Karpas-422 (cell line): ENCODE results near the gene CDO1. TPM values are rescaled to one million over a fixed set of nuclear protein-coding genes. Genes with fewer than 3 reads are reported as not detected.
"Not testable (repeated sequence)": the region's sequence is repeated elsewhere in the genome, so short reads cannot be mapped to it uniquely, and the experiment has no call there.

Experiments used
- DNase-seq: peaks from one replicate; pipeline ENCODE4 v3.0.0-alpha.2; 2015
- H2AFZ ChIP-seq: fragments of 200-600 bp; sonication (generic); 2 replicates; pipeline ENCODE4 v1.6.1; 2014; ENCODE audit warnings: antibody characterized with exemption, low read length, mixed read lengths
- H3K27ac ChIP-seq: fragments of 200-600 bp; sonication (generic); 2 replicates; pipeline ENCODE4 v1.5.1; 2014; ENCODE audit warnings: mild to moderate bottlenecking, low read length, moderate library complexity
- H3K27me3 ChIP-seq: fragments of 200-600 bp; sonication (generic); 2 replicates; pipeline ENCODE4 v1.6.1; 2014; ENCODE audit warnings: low read length, mixed read lengths
- H3K36me3 ChIP-seq: fragments of 200-600 bp; sonication (generic); 2 replicates; pipeline ENCODE4 v1.6.1; 2014; ENCODE audit warnings: low read length, mixed read lengths; ENCODE audit not compliant: insufficient read depth
- H3K4me1 ChIP-seq: fragments of 200-600 bp; sonication (generic); 2 replicates; pipeline ENCODE4 v1.6.1; 2014; ENCODE audit warnings: mild to moderate bottlenecking, low read length, mixed read lengths
- H3K4me2 ChIP-seq: fragments of 200-600 bp; sonication (generic); 2 replicates; pipeline ENCODE4 v1.6.1; 2014; ENCODE audit warnings: low read length, low read depth, mild to moderate bottlenecking; ENCODE audit not compliant: poor library complexity, severe bottlenecking
- H3K4me3 ChIP-seq: fragments of 200-600 bp; sonication (generic); 2 replicates; pipeline ENCODE4 v1.5.1; 2014; ENCODE audit warnings: mild to moderate bottlenecking, antibody characterized with exemption, low read length, mixed read lengths
- H3K79me2 ChIP-seq: fragments of 200-600 bp; sonication (generic); 2 replicates; pipeline ENCODE4 v1.6.1; 2014; ENCODE audit warnings: mild to moderate bottlenecking, low read length, mixed read lengths
- H3K9ac ChIP-seq: fragments of 200-600 bp; sonication (generic); 2 replicates; pipeline ENCODE4 v1.6.0; 2014; ENCODE audit warnings: low read length
- H3K9me2 ChIP-seq: fragments of 200-600 bp; sonication (generic), shearing (Covaris generic); replicated peaks from 2 replicates; pipeline ENCODE4 v1.6.0; 2014; ENCODE audit warnings: mild to moderate bottlenecking, low read length, moderate library complexity; ENCODE audit not compliant: insufficient read depth
- H3K9me3 ChIP-seq: fragments of 300-700, 200-600 bp; sonication (generic); 2 replicates; pipeline ENCODE4 v1.6.1; 2014; ENCODE audit warnings: low read length, mixed read lengths
- H4K20me1 ChIP-seq: fragments of 200-600 bp; sonication (generic); 2 replicates; pipeline ENCODE4 v1.6.1; 2014; ENCODE audit warnings: mild to moderate bottlenecking, antibody characterized with exemption, low read length, low read depth; ENCODE audit not compliant: insufficient read depth
- total RNA-seq: library from RNA; depleted of rRNA; stranded (reverse); fragments of >200 nt; shearing (Covaris generic); gene quantifications from 2 replicates; pipeline ENCODE4 v1.2.3, GENCODE V29; 2014; ENCODE audit warnings: low replicate concordance

Gene CDO1
- total RNA-seq, 1 experiment from 2014 or later: not detected

DNA sequence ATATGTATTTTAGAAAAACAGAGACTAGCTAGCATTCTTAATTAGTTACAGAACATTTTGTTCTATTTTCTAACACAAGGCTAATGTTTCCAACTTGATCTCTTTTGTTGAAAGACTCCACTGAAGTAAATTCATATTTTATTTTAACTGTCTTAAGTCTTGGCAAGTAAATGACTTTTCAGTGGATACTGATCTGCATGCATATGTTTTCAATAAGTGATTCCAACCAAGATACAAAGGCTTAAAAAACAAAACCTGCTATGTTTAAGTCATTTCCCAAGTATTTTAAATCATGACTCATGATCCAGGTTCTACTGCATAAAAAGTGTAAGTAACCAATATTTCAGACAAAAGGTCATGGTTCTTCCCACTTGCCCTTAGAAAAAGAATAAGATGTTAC, 5.7 kb downstream of the CDO1 start:
- no peaks in the 10 kb centered on the region for H3K79me2 ChIP-seq
- no peaks in the 10 kb centered on the region for H3K9me3 ChIP-seq
- no peak overlapping the region for H3K4me2 ChIP-seq
- H3K9ac ChIP-seq: no peak overlapping the region
- H3K4me1 ChIP-seq: no peaks in the 10 kb centered on the region
- no peak overlapping the region for H2AFZ ChIP-seq
- no peaks in the 10 kb centered on the region for H3K36me3 ChIP-seq
- no peaks in the 10 kb centered on the region for H3K27me3 ChIP-seq
- no peak overlapping the region for H3K27ac ChIP-seq
- no peak overlapping the region for H3K4me3 ChIP-seq
- no peaks in the 10 kb centered on the region for H4K20me1 ChIP-seq
- no peaks in the 10 kb centered on the region for H3K9me2 ChIP-seq
- DNase-seq: no peak

DNA sequence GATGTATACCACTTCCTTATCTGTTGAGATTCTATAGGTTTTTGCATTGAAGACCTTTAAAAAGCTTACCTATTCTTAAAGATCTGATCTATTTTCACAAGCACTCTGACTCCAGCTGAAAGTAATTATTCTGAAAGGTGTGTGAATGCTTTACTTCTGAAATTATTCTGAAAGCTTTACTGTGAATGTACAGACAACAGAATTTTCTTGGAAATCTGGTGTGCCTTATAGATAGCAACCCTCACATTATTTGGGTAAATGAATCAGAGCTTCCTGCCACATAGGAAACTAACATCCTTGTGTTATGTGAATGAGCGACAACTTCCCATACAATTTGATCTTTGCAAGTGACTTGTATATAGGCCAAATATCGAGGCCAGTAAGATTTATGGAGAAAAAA, 6.5 kb downstream of the CDO1 start:
- no peak overlapping the region for H3K4me3 ChIP-seq
- no peaks in the 10 kb centered on the region for H3K9me3 ChIP-seq
- H2AFZ ChIP-seq: no peak overlapping the region
- H3K4me2 ChIP-seq: no peak overlapping the region
- H4K20me1 ChIP-seq: no peaks in the 10 kb centered on the region
- no peaks in the 10 kb centered on the region for H3K9me2 ChIP-seq
- no peak overlapping the region for H3K27ac ChIP-seq
- no peaks in the 10 kb centered on the region for H3K36me3 ChIP-seq
- no peaks in the 10 kb centered on the region for H3K4me1 ChIP-seq
- no peaks in the 10 kb centered on the region for H3K27me3 ChIP-seq
- no peaks in the 10 kb centered on the region for H3K79me2 ChIP-seq
- no peak overlapping the region for H3K9ac ChIP-seq
- no peak for DNase-seq

DNA sequence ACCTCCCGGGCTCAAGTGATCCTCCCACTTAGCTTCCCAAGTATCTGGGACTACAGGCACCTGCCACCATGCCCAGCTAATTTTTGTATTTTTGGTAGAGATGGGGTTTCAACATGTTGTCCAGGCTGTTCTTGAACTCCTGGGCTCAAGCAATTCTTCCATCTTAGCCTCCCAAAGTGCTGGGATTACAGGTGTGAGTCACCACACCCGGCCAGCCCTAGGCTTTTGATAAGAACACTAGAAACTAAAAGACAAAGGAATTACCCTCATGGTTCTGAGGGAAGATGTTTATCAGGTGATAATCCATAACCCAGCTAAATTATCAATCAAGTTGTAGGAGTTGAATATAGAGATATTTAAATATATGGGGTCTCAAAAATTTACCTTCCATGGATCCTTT, 8.4 kb downstream of the CDO1 start:
- H3K36me3 ChIP-seq, H4K20me1 ChIP-seq, H3K79me2 ChIP-seq, H3K9ac ChIP-seq, H3K4me2 ChIP-seq, H3K9me3 ChIP-seq, H3K27ac ChIP-seq, H3K9me2 ChIP-seq, H2AFZ ChIP-seq, H3K4me3 ChIP-seq, H3K27me3 ChIP-seq, DNase-seq, H3K4me1 ChIP-seq: not testable (repeated sequence)

DNA sequence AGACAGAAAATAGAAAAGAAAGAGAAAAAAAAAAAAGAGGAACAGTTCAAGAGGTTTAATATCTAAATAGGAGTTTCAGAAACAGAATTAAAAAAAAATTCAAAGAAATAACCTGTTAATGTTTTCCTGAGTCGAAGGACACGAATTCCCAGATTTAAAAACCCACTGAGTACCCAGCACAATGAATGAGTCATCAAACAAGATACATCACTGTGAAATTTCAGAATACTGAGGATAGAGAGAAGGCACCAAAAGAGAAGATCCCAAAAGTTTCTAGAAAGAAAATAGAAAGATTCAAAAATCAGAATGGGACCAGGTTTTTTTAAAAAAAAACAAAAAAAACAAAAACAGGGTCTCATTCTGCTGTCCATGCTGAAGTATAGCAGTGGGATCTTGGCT, 8.8 kb downstream of the CDO1 start:
- Histone ChIP-seq H3K79me2 (no peaks in the 10 kb centered on the region), H3K4me1 (no peaks in the 10 kb centered on the region), H2AFZ (no peak overlapping the region), H3K9ac (no peak overlapping the region), H3K36me3 (no peaks in the 10 kb centered on the region), H3K9me2 (no peaks in the 10 kb centered on the region), H3K27me3 (no peaks in the 10 kb centered on the region), H3K9me3 (no peaks in the 10 kb centered on the region), H3K27ac (no peak overlapping the region), H3K4me3 (no peak overlapping the region), H3K4me2 (no peak overlapping the region), H4K20me1 (no peaks in the 10 kb centered on the region)
- no peak for DNase-seq

DNA sequence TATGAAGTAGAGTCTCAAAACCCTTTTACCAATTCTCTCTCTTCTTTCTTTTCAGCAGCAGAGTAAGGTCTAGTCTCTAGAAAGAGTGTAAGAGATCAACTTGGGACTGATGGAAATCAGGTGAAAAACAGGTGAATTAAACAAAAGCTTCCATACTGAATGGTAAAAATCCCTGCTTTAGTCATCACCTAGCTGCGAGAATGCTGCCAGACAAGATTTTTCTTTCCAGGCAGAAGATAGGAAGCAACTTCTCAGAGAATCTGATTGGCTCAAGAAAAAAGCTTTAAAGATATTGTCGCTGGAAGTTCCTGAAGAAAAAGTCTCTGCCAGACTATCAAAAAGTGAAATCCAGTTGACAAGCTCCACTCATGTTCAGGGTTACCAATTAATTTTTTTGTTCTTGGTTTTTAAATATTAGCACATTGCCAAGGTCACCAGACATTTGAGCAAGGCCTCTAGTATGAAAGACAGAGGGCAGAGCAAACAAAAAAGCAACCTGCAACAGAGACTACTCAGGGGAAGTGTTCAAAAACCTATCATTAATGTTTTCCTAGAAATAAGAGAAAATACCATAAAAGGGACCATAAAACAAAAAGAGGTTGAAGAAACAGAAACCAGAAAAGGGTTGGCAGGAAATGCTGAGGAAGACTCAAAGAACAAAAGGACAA, 9.3 kb downstream of the CDO1 start:
- H3K4me3 ChIP-seq: no peak overlapping the region
- H3K9me2 ChIP-seq: no peaks in the 10 kb centered on the region
- H3K9me3 ChIP-seq: no peaks in the 10 kb centered on the region
- H2AFZ ChIP-seq: no peak overlapping the region
- no peaks in the 10 kb centered on the region for H3K4me1 ChIP-seq
- no peak overlapping the region for H3K27ac ChIP-seq
- H3K36me3 ChIP-seq: no peaks in the 10 kb centered on the region
- H3K79me2 ChIP-seq: no peaks in the 10 kb centered on the region
- no peaks in the 10 kb centered on the region for H4K20me1 ChIP-seq
- DNase-seq: no peak
- no peaks in the 10 kb centered on the region for H3K27me3 ChIP-seq
- no peak overlapping the region for H3K4me2 ChIP-seq
- no peak overlapping the region for H3K9ac ChIP-seq

DNA sequence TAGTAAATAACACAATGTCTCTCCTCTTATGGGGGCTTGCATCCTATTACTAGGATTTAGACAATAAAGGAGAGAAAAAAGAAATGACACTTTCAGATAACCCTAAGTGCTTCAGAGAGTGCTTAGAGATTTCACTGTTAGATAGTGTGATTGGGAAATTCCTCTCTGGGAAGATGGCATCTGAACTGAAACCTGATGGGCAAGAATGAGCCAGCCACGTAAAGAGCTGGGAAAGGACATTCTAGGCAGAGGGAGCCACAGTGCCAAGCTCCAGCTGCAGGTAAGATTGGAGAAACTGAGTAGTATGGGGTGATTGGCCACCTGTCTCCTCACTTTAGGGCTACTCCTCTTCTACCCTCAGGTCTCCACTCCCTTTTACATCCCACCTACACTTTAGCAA, 14.5 kb downstream of the CDO1 start:
- Histone ChIP-seq H3K79me2 (no peaks in the 10 kb centered on the region), H3K4me3 (no peak overlapping the region), H3K4me1 (peaks cover 8% of the 10 kb centered on the region), H2AFZ (no peak overlapping the region), H3K9me2 (no peaks in the 10 kb centered on the region), H3K9me3 (no peaks in the 10 kb centered on the region), H3K36me3 (no peaks in the 10 kb centered on the region), H3K4me2 (no peak overlapping the region), H3K27ac (no peak overlapping the region), H4K20me1 (no peaks in the 10 kb centered on the region), H3K9ac (no peak overlapping the region), H3K27me3 (no peaks in the 10 kb centered on the region)
- no peak for DNase-seq

DNA sequence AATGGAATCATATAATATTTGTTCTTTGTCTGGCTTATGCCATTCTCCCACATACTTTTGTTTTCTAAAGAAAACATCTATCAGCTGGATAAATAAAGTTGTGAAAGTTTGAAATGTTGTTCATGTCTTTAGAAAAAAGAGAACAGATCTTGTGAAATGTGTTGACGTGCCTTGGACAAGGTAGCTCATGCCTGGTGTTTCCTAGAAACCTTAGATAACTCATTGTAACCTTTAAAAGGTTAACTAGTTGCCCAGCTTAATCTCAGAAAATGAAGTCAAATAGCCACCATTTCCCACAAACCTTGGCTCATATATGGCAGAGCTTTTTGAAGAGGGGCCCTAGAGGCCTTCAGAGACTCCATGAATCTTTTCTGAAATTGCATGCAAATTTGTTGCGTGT, 15.3 kb downstream of the CDO1 start:
- Histone ChIP-seq H3K27ac (no peak overlapping the region), H3K36me3 (no peaks in the 10 kb centered on the region), H3K9me3 (no peaks in the 10 kb centered on the region), H3K27me3 (no peaks in the 10 kb centered on the region), H3K4me2 (no peak overlapping the region), H3K4me3 (no peak overlapping the region), H3K4me1 (peaks cover 8% of the 10 kb centered on the region), H3K79me2 (no peaks in the 10 kb centered on the region), H4K20me1 (no peaks in the 10 kb centered on the region), H3K9me2 (no peaks in the 10 kb centered on the region), H3K9ac (no peak overlapping the region), H2AFZ (no peak overlapping the region)
- DNase-seq: no peak

DNA sequence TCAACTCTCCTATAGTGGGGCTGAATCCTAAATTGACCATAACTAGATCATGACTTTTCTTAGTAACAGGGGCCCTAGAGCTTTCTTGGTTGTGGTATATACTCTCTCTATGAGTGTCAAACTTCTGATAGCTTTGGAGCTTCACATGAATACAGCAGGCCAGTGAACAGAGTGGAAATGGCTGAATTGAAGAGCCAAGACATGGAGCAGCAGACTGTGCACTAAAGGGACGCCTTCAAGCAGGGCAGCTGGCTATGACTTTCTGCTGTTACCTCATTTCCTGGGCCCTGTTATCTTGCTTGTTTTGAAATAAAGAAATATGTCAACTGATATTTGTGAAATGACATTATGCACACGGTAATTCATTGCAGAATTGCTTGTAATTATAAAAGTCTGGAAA, 16.4 kb downstream of the CDO1 start:
- Histone ChIP-seq H3K36me3 (no peaks in the 10 kb centered on the region), H4K20me1 (no peaks in the 10 kb centered on the region), H3K79me2 (no peaks in the 10 kb centered on the region), H3K9me3 (no peaks in the 10 kb centered on the region), H3K27ac (no peak overlapping the region), H3K4me2 (no peak overlapping the region), H3K9me2 (no peaks in the 10 kb centered on the region), H2AFZ (no peak overlapping the region), H3K4me1 (peaks cover 8% of the 10 kb centered on the region), H3K9ac (no peak overlapping the region), H3K27me3 (no peaks in the 10 kb centered on the region), H3K4me3 (no peak overlapping the region)
- no peak for DNase-seq

DNA sequence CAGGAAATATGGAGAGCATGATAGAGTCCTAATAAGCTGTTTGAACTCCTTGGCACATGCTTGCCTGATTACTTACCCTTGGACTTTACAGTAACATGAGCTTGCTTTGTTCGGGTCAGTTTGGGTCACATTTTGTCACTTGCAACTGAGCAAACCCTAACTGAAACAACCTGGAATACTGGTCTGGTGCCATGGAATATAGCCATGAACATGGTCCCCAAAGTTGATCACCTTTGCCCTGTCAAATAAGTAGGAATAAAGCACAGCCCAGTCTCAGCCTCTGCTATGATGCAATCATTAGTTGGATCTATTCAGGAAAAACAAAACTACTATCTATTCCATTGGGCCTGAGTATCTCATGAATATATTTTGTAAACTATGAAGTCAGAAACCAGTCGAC, 18.2 kb downstream of the CDO1 start:
- H3K27me3 ChIP-seq: no peaks in the 10 kb centered on the region
- H3K9me2 ChIP-seq: no peaks in the 10 kb centered on the region
- no peaks in the 10 kb centered on the region for H3K79me2 ChIP-seq
- no peak for DNase-seq
- H3K9ac ChIP-seq: no peak overlapping the region
- no peaks in the 10 kb centered on the region for H3K36me3 ChIP-seq
- H3K9me3 ChIP-seq: no peaks in the 10 kb centered on the region
- no peak overlapping the region for H3K27ac ChIP-seq
- H3K4me1 ChIP-seq: peaks cover 8% of the 10 kb centered on the region
- no peak overlapping the region for H3K4me3 ChIP-seq
- H2AFZ ChIP-seq: no peak overlapping the region
- H4K20me1 ChIP-seq: no peaks in the 10 kb centered on the region
- H3K4me2 ChIP-seq: no peak overlapping the region
